Brain pericyte (primary cell): ENCODE data around the gene CHCHD4.

Source experiments
- DNase-seq: peaks from one replicate; pipeline ENCODE4 v3.0.0-alpha.2; 2012; ENCODE audit warnings: low read depth, low spot score

The CHCHD4 gene

GRCh38 chr3:14124615-14125192, at the start of gene CHCHD4, which contains the start of gene TMEM43:
TSS of gene CHCHD4 (minus strand) at chr3:14124870. CDS start at chr3:14124676, 194 bp downstream.
TSS of gene TMEM43 (plus strand) at chr3:14125052. CDS start at chr3:14125194, 142 bp downstream.
- DNase-seq = peak; percentile 97

GRCh38 chr3:14172496-14172895, 47.8 kb upstream of the CHCHD4 start:
- no peak for DNase-seq

- no peak for DNase-seq
Measured at GRCh38 chr3:14170531-14171159, 46.0 kb upstream of the CHCHD4 start.

DNA sequence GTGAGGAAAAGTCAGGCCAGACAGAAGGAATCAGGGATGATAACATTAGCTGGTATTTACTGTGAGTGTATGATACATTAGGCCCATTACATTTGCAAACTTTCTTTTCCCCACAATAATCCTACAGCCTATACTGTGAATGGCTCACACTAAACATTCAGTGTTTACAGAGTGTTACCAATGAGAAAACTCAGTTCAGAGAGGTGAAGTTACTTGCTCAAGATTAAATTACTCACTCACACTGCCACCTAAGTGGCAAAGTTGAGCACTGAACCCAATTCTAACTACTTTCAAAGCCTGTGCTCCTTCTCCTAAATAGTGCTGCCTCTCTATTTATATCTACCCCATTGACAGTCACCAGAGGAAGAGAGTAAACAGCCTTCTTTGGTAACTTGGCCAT, 45.2 kb upstream of the CHCHD4 start:
- DNase-seq = no peak

GRCh38 chr3:14169435-14169834, 44.8 kb upstream of the CHCHD4 start:
- no peak for DNase-seq

DNA sequence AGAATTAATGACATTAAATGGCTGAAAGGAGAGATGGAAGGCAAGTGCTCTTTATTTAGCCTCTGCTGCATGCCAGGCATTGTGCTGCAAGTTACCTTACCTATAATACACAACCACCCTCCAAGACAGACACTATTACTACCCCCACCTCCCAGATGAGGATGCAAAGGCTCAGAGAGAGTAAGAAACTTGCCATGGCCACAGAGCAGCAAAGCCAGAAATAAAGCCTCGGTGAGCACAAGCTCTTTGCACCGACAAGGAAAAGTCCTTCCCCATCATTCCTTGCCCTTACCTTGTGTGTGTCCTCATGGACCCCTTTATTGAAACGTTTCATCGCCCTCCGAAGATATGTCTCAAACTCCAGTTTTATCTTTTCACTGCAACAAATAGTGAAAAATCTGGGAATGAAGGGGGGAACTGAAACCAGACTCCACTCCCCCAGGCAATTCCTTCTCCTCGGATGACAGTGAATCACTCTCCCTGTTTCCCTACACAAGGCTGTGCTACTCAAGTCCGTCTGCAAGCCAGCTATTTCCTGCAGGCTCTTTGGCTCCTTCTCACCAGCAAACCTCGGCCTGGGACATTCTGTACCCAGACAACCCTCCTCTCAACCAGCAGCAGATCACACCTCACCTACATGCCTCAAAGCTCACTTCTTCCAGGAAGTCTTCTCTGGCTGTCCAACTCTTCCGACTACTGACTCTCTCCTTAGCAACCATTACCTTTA, 42.4 kb upstream of the CHCHD4 start:
- DNase-seq = no peak

- no peak for DNase-seq
Measured at GRCh38 chr3:14162178-14162577, 37.5 kb upstream of the CHCHD4 start.

DNA sequence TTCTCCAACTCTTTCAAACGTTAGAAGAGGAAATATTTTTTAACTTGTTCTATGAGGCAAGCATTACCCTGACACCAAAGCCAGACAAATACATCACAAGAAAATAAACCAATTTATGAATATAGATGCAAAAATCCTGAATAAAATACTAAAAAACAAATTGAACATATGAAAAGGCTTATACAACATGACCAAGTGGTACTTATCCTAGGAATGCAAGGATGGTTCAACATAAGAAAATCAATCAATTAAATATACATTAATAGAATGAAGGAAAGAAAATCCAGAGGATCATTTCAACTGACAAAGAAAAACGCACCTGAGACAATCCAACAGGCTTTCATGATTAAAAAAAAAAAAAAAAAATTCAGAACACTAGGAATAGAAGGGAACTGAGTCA, 36.6 kb upstream of the CHCHD4 start:
- no peak for DNase-seq

- DNase-seq = no peak
Measured at GRCh38 chr3:14159426-14159825, 34.8 kb upstream of the CHCHD4 start.

GRCh38 chr3:14158370-14158769, 33.7 kb upstream of the CHCHD4 start:
- DNase-seq = no peak

GRCh38 chr3:14157951-14158350, 33.3 kb upstream of the CHCHD4 start:
- no peak for DNase-seq

- no peak for DNase-seq
Measured at GRCh38 chr3:14156843-14157561, 32.3 kb upstream of the CHCHD4 start.

- DNase-seq = no peak
Measured at GRCh38 chr3:14156201-14156600, 31.5 kb upstream of the CHCHD4 start.

DNA sequence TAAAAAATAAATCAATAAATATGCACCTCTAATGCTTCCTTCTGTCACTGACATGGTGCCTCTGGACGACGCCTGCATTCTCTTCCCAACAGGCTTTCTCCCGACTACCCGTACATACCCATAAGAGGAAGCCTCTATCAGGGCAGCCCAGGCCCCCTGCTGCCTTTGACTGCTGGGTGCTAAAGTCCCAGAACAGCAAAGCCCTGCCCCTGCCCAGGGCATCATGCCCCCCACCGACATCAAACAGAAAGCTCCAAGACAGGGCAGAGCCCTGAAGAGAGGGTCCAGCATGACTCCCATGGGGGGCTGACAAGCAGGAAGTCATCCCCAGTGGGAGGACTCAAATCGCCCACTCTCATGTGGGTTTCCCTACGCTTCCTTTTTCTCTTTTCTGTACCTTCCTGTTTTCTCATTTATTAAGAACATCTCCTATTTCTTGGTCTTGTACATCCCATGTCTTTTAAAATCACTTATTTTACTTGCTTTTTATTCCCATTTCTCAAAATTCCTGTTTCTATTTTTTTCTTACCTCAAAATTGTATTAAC, 30.3 kb upstream of the CHCHD4 start:
- DNase-seq = no peak

- DNase-seq = no peak
Measured at GRCh38 chr3:14154276-14154675, 29.6 kb upstream of the CHCHD4 start.

DNA sequence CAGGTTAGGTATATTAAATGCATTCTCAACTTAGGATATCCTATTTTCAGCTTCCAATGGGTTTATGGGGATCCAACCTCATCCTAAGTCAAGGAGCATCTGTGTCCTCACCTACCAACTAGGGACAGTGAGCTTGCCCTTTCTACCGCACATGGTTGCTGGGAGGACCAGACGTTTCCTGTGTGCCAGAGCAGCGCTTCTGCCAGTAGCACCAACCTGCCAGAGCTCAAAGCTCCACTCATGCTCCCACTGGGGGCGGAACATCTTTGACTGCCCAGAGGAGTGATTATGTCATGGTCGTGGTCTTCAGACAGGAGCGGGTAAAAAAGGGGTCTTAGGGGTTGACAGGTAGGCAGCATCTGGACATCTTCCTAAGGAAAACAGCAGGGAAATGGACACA, 29.0 kb upstream of the CHCHD4 start:
- DNase-seq = no peak

DNA sequence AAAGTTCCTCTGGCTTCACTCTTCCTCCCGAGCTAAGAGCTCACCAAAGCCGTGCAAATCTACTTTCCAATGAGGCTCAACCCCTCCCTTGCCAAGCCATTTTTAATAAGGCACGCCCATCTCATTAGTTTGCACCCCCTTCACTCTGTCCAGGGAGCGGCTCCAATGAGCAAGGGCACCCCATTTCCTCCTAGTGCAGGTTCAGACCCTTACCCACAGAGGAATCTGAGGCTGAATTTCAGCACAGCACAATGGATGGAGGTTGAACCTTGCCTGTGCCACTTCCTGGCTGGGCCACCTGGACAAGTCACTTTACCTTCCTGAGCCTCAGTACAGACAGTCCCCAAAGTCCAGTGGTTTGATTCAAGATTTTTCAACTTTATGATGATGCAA, 28.3 kb upstream of the CHCHD4 start:
- DNase-seq = no peak

DNA sequence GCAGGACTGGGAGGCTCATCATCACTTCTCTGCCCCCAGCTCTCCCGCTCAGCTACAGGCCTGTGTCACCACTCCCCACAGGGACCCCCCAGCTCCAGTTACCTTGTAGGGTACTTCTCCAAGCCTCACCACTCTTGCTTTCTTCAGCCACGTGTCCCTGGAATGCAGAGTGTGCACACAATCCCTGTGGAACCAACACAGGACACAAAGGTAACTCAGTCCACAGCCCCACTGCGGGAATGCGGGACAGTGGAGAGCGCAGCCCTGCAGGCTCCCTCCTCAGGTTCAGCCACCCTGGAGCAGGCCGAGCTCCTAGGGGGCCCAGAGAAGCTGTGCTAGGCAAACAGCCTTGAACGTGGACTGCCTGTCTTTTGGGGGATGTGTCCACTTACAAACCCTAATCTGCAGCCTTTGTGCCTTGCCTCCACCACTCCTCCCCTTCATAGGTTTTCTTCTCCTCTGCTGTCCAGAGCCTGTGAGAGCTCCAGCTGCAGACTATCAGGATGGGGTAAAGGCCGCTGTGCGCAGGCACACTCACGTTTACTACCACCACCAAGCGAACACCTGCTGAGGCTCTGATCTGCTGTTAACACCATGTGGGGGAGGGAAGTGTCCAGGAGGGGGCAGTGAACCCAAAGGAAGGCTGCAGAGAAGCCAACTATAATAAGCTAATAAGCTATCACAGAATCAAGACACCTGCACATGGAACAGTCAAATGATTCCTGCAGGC, 27.7 kb upstream of the CHCHD4 start:
- DNase-seq = no peak

- no peak for DNase-seq
Measured at GRCh38 chr3:14151471-14152083, 26.9 kb upstream of the CHCHD4 start.

- no peak for DNase-seq
Measured at GRCh38 chr3:14150491-14151230, 26.0 kb upstream of the CHCHD4 start.
